ENCODE results near the gene DOK3. TPM values are rescaled to one million over a fixed set of nuclear protein-coding genes. Genes with fewer than 3 reads are reported as not detected.
A peak's percentile ranks its signal among the peaks of the same experiment; 100 is the strongest.

DOK3 gene
- total RNA-seq, 6 experiments from 2014 or later, result 2.5 to 6.6 (median 3.9) TPM

- no CpG with 5 or more reads among the region's 1 CpG for WGBS (ENCODE audit: insufficient coverage, low coverage, low lambda C conversion rate, missing lambda C conversion rate)
- no peak for TF ChIP-seq POLR2A (IDR thresholded peaks at IDR 0.05)
- no peaks in the 10 kb centered on the region for H3K27me3 ChIP-seq
- no peak overlapping the region for H3K27ac ChIP-seq
- no peaks in the 10 kb centered on the region for H3K36me3 ChIP-seq
- no peaks in the 10 kb centered on the region for H3K9me3 ChIP-seq
- intact Hi-C loops (cut with DNase I), result no loop called here
- ATAC-seq (no peak), DNase-seq (no peak)
- peaks cover 0 to 40% (median 22%) of the 10 kb centered on the region in 4 donors for H3K4me1 ChIP-seq
- no peak overlapping the region for H3K4me3 ChIP-seq
Observed at GRCh38 chr5:177550122-177550521, 40.5 kb upstream of the DOK3 start.

- H3K27ac ChIP-seq, result no peak overlapping the region
- no peaks in the 10 kb centered on the region for H3K9me3 ChIP-seq
- 50% methylated on average over 1 of the region's 1 CpG for WGBS (ENCODE audit: insufficient coverage, low coverage, low lambda C conversion rate, missing lambda C conversion rate)
- H3K27me3 ChIP-seq, result no peaks in the 10 kb centered on the region
- no peak overlapping the region for H3K4me3 ChIP-seq
- DNase-seq (no peak), ATAC-seq (no peak)
- TF ChIP-seq POLR2A (IDR thresholded peaks at IDR 0.05) (no peak), CTCF (IDR thresholded peaks at IDR 0.05) (no peak)
- H3K4me1 ChIP-seq, result peaks cover 0 to 43% (median 22%) of the 10 kb centered on the region in 4 donors
- intact Hi-C loops (cut with DNase I), result no loop called here
- H3K36me3 ChIP-seq, result no peaks in the 10 kb centered on the region
Observed at GRCh38 chr5:177548495-177548894, 38.9 kb upstream of the DOK3 start.

- Histone ChIP-seq H3K27ac (peak overlapping the region in 1 of 3 donors; percentile 30), H3K4me3 (no peak overlapping the region), H3K9me3 (no peaks in the 10 kb centered on the region), H3K27me3 (no peaks in the 10 kb centered on the region), H3K36me3 (no peaks in the 10 kb centered on the region), H3K4me1 (peaks cover 0 to 38% (median 19%) of the 10 kb centered on the region in 4 donors)
- ATAC-seq, result no peak
- 72% methylated on average over 3 of the region's 3 CpGs for WGBS (ENCODE audit: insufficient coverage, low coverage, low lambda C conversion rate, missing lambda C conversion rate)
- intact Hi-C loops (cut with DNase I), result no loop called here
- DNase-seq, result no peak
- no peak for TF ChIP-seq POLR2A (IDR thresholded peaks at IDR 0.05)
Observed at GRCh38 chr5:177547736-177548135, 38.1 kb upstream of the DOK3 start.

- Histone ChIP-seq H3K4me3 (no peak overlapping the region), H3K9me3 (no peaks in the 10 kb centered on the region), H3K27me3 (no peaks in the 10 kb centered on the region), H3K27ac (peak overlapping the region; percentile 52 to 90 (median 79)), H3K4me1 (peaks cover 0 to 30% (median 14%) of the 10 kb centered on the region in 4 donors), H3K36me3 (peaks cover 0 to 5% (median 0%) of the 10 kb centered on the region in 4 donors)
- WGBS (ENCODE audit: insufficient coverage, low coverage, low lambda C conversion rate, missing lambda C conversion rate), result 60% methylated on average over 1 of the region's 1 CpG
- peak; percentile 91 to 94 (median 92) for ATAC-seq
- DNase-seq, result peak; percentile 51 to 81 (median 66)
- intact Hi-C loops (cut with DNase I), result no loop called here
- TF ChIP-seq CTCF (IDR thresholded peaks at IDR 0.05) (peak in 1 of 4 donors; percentile 7), POLR2A (IDR thresholded peaks at IDR 0.05) (no peak)
Observed at GRCh38 chr5:177546258-177546741, 36.7 kb upstream of the DOK3 start.

- Histone ChIP-seq H3K27ac (peak overlapping the region; percentile 52 to 90 (median 79)), H3K9me3 (no peaks in the 10 kb centered on the region), H3K36me3 (peaks cover 0 to 5% (median 0%) of the 10 kb centered on the region in 4 donors), H3K4me1 (peaks cover 0 to 30% (median 14%) of the 10 kb centered on the region in 4 donors), H3K4me3 (no peak overlapping the region), H3K27me3 (no peaks in the 10 kb centered on the region)
- TF ChIP-seq CTCF (IDR thresholded peaks at IDR 0.05) (no peak), POLR2A (IDR thresholded peaks at IDR 0.05) (no peak)
- intact Hi-C loops (cut with DNase I), result no loop called here
- peak; percentile 53 to 72 (median 68) for ATAC-seq
- WGBS (ENCODE audit: insufficient coverage, low coverage, low lambda C conversion rate, missing lambda C conversion rate), result 57% methylated on average over 4 of the region's 4 CpGs
- peak in 1 of 3 donors; percentile 78 for DNase-seq
Observed at GRCh38 chr5:177545487-177546257, 36.0 kb upstream of the DOK3 start.
